ENCODE data around the gene FGFRL1. TPM values are rescaled to one million over a fixed set of nuclear protein-coding genes. Genes with fewer than 3 reads are reported as not detected.

The FGFRL1 gene
- polyA plus RNA-seq, 1 donor (not counting 4 experiments of a cell fraction or from before 2014, with no cell fraction given), result 2.8 TPM

GRCh38 chr4:1040344-1041146, 29.1 kb downstream of the FGFRL1 start:
- dilution Hi-C loops (cut with MboI; ENCODE audit: extremely low pct_ligation_motif_present, low sequenced_read_pairs), result no loop called here
- Histone ChIP-seq H3K4me3 (ENCODE audit: control insufficient read depth in 2 of 3, extremely low read depth in 1 of 3, insufficient read depth in 2 of 3, low read depth in 1 of 3, low read length in 3 of 3) (no peak overlapping the region), H2AFZ (ENCODE audit: control insufficient read depth, low read length) (no peak overlapping the region), H3K4me2 (ENCODE audit: control insufficient read depth, extremely low read depth, insufficient read depth, low read depth, low read length) (no peak overlapping the region), H3K9me1 (ENCODE audit: control insufficient read depth, extremely low read depth, insufficient read depth, low read length) (no peaks in the 10 kb centered on the region), H3K9ac (ENCODE audit: control insufficient read depth, extremely low read depth, insufficient read depth, low read length) (no peak overlapping the region), H3K36me3 (ENCODE audit: control insufficient read depth in 2 of 2, extremely low read depth in 1 of 2, insufficient read depth in 2 of 2, low read length in 2 of 2) (no peaks in the 10 kb centered on the region), H3K9me3 (ENCODE audit: control insufficient read depth, low read depth, low read length) (no peaks in the 10 kb centered on the region), H3K79me2 (ENCODE audit: control insufficient read depth, insufficient read depth, low read length) (no peaks in the 10 kb centered on the region), H4K20me1 (ENCODE audit: control insufficient read depth, extremely low read depth, insufficient read depth, low read length) (no peaks in the 10 kb centered on the region), H3K27ac (ENCODE audit: control insufficient read depth, insufficient read depth, low read length) (no peak overlapping the region), H3K4me1 (ENCODE audit: control insufficient read depth, extremely low read depth, insufficient read depth, low read length) (peaks cover 32% of the 10 kb centered on the region), H3K27me3 (ENCODE audit: control insufficient read depth, extremely low read depth, insufficient read depth, low read length) (peaks cover 16% of the 10 kb centered on the region)
- no peak for FAIRE-seq
- DNase-seq (ENCODE audit: low read depth, low spot score), result no peak
- no peak for TF ChIP-seq CTCF (optimal IDR thresholded peaks at IDR 0.05 in 1 of 3, IDR thresholded peaks at IDR 0.05 in 1 of 3, conservative IDR thresholded peaks at IDR 0.05 in 1 of 3; ENCODE audit: extremely low read depth in 1 of 3, insufficient read depth in 2 of 3, low read length in 3 of 3)
- no peak for TF ChIP-seq EZH2 (IDR thresholded peaks at IDR 0.05; ENCODE audit: low read length)

GRCh38 chr4:1041147-1041935, 29.9 kb downstream of the FGFRL1 start:
- peak overlapping the region in 2 of 3 experiments; percentile 15 to 46 for H3K4me3 ChIP-seq (ENCODE audit: control insufficient read depth in 2 of 3, extremely low read depth in 1 of 3, insufficient read depth in 2 of 3, low read depth in 1 of 3, low read length in 3 of 3)
- no peaks in the 10 kb centered on the region for H3K9me1 ChIP-seq (ENCODE audit: control insufficient read depth, extremely low read depth, insufficient read depth, low read length)
- peak overlapping the region; percentile 83 for H3K4me2 ChIP-seq (ENCODE audit: control insufficient read depth, extremely low read depth, insufficient read depth, low read depth, low read length)
- no peaks in the 10 kb centered on the region for H3K36me3 ChIP-seq (ENCODE audit: control insufficient read depth in 2 of 2, extremely low read depth in 1 of 2, insufficient read depth in 2 of 2, low read length in 2 of 2)
- no peak for FAIRE-seq
- DNase-seq (ENCODE audit: low read depth, low spot score), result no peak
- dilution Hi-C loops (cut with MboI; ENCODE audit: extremely low pct_ligation_motif_present, low sequenced_read_pairs), result no loop called here
- H2AFZ ChIP-seq (ENCODE audit: control insufficient read depth, low read length), result peak overlapping the region; percentile 46
- no peaks in the 10 kb centered on the region for H4K20me1 ChIP-seq (ENCODE audit: control insufficient read depth, extremely low read depth, insufficient read depth, low read length)
- H3K27me3 ChIP-seq (ENCODE audit: control insufficient read depth, extremely low read depth, insufficient read depth, low read length), result peaks cover 18% of the 10 kb centered on the region
- H3K9me3 ChIP-seq (ENCODE audit: control insufficient read depth, low read depth, low read length), result no peaks in the 10 kb centered on the region
- H3K79me2 ChIP-seq (ENCODE audit: control insufficient read depth, insufficient read depth, low read length), result no peaks in the 10 kb centered on the region
- H3K9ac ChIP-seq (ENCODE audit: control insufficient read depth, extremely low read depth, insufficient read depth, low read length), result peak overlapping the region; percentile 28
- TF ChIP-seq CTCF (optimal IDR thresholded peaks at IDR 0.05 in 1 of 3, IDR thresholded peaks at IDR 0.05 in 1 of 3, conservative IDR thresholded peaks at IDR 0.05 in 1 of 3; ENCODE audit: extremely low read depth in 1 of 3, insufficient read depth in 2 of 3, low read length in 3 of 3) (no peak), EZH2 (IDR thresholded peaks at IDR 0.05; ENCODE audit: low read length) (no peak)
- peaks cover 32% of the 10 kb centered on the region for H3K4me1 ChIP-seq (ENCODE audit: control insufficient read depth, extremely low read depth, insufficient read depth, low read length)
- H3K27ac ChIP-seq (ENCODE audit: control insufficient read depth, insufficient read depth, low read length), result no peak overlapping the region

All from keratinocyte (primary cell).